GM21737 (cell line): ENCODE measurements around the gene SPDYE8.
"Not testable (repeated sequence)": the region's sequence is repeated elsewhere in the genome, so short reads cannot be mapped to it uniquely, and the experiment has no call there.

Experiments
- ATAC-seq: cut with Tn5 transposase; IDR thresholded peaks from one replicate; pipeline ENCODE4 v1.9.1; 2021; ENCODE audit warnings: mild to moderate bottlenecking, moderate library complexity; ENCODE audit not compliant: unreplicated experiment

Gene SPDYE8

DNA sequence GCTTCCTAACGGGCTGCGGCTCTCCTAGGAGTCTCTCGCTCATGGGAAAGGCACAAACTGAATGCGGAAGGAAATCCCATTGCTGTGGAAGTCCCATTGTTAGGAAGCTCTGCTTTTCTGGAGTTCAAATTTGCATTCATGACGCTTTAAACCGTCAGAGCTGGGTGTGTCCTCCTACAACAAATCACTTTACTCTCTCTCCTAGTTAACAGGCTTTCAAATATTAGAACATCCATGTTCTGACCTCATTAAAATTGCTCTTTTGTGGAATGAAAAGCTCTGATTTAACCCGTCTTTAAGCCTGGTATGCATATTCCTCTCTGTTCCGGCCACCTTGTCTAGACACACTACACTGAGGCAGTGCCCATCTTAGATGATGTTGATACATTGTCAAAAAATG lies at the start of gene SPDYE8:
SPDYE8 (minus strand) TSS at position 101 of the 400 bp plus-strand sequence. CDS start 1,800 bp downstream, outside the sequence.
- ATAC-seq = not testable (repeated sequence)

GRCh38 chr7:73057811-73058210 lies 28.2 kb upstream of the SPDYE8 start, which contains the start of gene SPDYE11:
Gene SPDYE11 (minus strand): TSS chr7:73057911. CDS start chr7:73056111, 1,800 bp downstream.
- ATAC-seq = not testable (repeated sequence)

DNA sequence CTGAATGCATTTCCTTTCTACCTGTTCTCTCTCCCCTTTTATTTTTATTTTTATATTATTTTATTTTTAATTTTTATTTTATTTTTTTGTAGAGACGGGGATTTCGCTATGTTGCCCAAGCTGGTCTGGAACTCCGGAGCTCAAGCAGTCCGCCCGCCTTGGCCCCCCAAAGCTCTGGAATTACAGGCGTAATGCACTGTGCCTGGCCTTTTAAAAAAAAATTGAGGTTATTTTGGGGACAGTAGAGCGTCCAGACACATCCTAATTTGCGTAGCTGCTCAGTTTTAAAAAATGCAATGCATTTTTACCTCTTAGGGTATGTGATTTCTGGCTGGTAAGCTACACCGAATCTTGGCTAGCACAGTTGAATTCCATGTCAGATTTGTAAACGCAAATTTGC lies 23.1 kb downstream of the SPDYE8 start:
- not testable (repeated sequence) for ATAC-seq

GRCh38 chr7:73005693-73006447 lies 23.7 kb downstream of the SPDYE8 start:
- ATAC-seq = peak; percentile 75

DNA sequence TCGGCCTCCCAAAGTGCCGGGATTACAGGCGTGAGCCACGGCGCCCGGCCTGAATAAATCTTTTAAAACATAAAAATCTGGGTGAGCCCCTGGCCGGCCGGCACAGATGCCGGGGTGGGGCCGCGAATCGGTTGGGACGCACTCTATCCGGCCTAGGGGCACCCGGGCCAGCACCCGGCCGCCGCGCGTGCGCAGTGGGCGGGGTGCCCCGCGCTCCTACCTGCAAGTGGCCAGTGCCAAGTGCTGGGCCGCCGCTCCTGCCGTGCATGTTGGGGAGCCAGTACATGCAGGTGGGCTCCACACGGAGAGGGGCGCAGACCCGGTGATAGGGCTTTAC lies 24.2 kb downstream of the SPDYE8 start:
- peak; percentile 86 for ATAC-seq

- ATAC-seq = not testable (repeated sequence)
Measured at GRCh38 chr7:72997887-72998468, 31.6 kb downstream of the SPDYE8 start.

GRCh38 chr7:72997447-72997846 lies 32.1 kb downstream of the SPDYE8 start:
- ATAC-seq = not testable (repeated sequence)

- ATAC-seq = not testable (repeated sequence)
Measured at GRCh38 chr7:72995484-72995883, 34.1 kb downstream of the SPDYE8 start.

DNA sequence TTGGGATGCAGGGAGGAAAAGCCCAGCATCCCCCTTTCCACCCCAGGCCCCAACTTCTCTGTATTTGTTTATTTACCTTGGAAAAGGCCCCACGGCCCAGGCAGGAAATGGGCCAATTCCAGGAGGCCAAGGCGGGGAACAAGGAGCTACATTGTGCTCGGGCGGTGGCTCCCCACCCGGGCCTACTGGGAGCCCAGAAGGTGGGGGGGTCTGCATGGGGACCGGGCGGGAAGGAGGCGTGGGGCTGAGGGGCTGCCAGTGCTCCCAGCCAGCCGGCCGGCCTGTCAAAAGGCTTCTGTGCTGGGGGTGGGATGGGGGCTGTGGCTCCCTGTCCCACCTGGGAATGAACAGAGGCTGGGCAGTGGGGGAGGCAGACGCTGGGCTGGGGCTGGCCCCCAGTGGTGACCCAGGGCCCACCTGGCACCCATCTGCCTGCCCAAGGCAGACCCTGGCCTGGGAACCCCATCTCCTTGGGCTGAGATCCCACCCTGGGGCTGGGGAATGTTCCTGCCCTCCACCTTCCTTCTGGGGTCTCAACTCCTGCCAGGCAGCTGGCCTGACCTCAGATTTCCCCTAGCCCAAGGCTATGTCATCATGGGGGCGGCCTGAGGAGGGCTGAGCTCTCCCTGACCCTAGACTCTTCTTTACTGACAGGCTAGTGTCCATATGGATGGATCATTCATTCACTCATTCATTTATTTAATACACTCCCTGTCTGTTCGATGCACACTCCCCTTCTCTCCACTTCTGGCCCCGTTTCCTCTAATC lies 39.2 kb downstream of the SPDYE8 start:
- not testable (repeated sequence) for ATAC-seq

GRCh38 chr7:72982084-72982483 lies 47.5 kb downstream of the SPDYE8 start:
- ATAC-seq = not testable (repeated sequence)

GRCh38 chr7:72980382-72980781 lies 49.2 kb downstream of the SPDYE8 start:
- not testable (repeated sequence) for ATAC-seq

GRCh38 chr7:72976434-72976833 lies 53.1 kb downstream of the SPDYE8 start:
- not testable (repeated sequence) for ATAC-seq

DNA sequence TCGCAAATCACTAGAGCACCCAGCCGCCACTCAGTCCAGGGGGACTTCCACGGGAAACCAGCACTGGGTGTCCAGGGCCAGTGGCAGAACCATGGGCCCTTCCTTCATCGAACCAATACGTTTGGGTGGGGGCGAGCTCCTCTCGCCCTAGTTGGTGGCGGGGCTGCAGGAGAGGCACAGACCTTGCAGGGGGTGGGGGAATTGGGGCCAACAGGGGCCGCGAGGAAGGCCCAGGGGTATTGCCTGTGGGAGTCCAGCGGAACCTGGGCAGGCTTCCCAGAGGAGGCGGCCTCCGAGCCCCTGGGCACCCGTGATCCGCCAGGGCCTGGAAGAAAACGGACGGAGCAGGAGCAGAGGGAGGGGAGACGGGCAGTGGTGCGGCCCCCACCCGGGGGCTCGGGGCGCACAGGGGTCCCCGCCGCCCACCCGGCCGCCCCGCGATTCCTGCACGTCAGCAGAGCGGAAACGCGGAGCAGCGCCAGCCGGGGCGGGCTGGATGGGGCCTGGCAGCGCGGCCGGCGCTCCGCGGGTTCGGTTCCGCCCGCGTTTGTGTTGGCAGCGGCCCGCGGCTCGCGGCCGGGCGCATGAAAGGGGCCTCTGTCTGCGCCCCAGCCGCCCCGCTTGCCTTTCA lies 53.8 kb downstream of the SPDYE8 start:
- ATAC-seq = not testable (repeated sequence)

DNA sequence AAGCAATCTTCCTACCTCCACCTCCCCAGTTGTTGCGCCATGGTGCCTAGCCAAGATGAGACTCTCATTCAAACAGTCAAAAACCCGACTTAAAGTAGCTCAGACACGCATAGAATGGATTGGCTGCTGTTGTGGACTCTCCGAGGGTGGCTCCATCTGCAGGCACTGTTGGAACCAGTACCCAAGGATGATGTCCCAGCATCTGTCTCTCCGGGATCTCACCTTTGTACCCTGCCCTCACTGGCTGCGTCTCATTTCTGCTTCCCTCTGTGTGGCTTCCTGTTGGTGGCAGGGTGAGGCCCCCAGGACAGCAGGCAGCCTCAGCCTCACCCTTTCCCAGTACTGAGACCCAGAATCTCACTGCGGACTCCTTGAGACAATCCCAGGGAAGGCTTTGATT lies 54.8 kb downstream of the SPDYE8 start:
- not testable (repeated sequence) for ATAC-seq

GRCh38 chr7:72971505-72971904 lies 58.1 kb downstream of the SPDYE8 start:
- not testable (repeated sequence) for ATAC-seq
